ENCODE results near the gene REPS2. TPM values are rescaled to one million over a fixed set of nuclear protein-coding genes. Genes with fewer than 3 reads are reported as not detected.

The REPS2 gene
- total RNA-seq, 8 experiments from 2014 or later = 1.1 to 14.7 (median 2.8) TPM

DNA sequence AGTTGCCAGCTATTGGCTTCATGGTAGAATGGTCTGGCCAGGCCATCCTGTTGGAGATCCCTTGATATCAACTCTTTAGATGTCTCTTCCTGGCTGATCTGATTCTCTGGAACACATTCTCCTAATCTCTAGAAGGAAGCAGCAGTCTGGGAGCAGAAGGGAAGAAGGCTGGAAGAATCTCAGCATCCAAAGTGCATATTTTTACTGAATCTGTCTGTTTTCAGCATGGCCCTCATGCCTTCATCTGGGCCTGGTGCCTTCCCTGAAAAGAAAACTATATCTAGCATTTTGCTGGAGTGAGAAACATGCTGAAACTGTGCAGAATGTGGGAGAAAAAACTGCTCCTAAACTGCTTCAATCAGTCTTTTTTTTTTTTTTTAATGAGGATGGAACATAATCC lies 148.7 kb downstream of the REPS2 start:
- H3K4me3 ChIP-seq = no peak overlapping the region
- no peak overlapping the region for H3K27ac ChIP-seq
- H3K4me1 ChIP-seq (replicated peaks in 1 of 2) = no peaks in the 10 kb centered on the region
- in situ Hi-C loops (cut with MboI; ENCODE audit: low pct_unique_long_range_greater_than_20kb in 2 of 9, low sequenced_read_pairs in 9 of 9, unreplicated experiment in 9 of 9) = no loop called here
- no peak for ATAC-seq (replicated peaks in 6 of 8)

GRCh38 chrX:17098516-17099247 lies 152.2 kb downstream of the REPS2 start:
- no peak for ATAC-seq (replicated peaks in 6 of 8)
- WGBS, 10 experiments = 0 to 44% (median 20%) methylated on average over 1 of the region's 1 CpG; no CpG with 5 or more reads in 7 of the 10 experiments
- no peaks in the 10 kb centered on the region for H3K4me1 ChIP-seq (replicated peaks in 1 of 2)
- no peak overlapping the region for H3K4me3 ChIP-seq
- no peak overlapping the region for H3K27ac ChIP-seq
- in situ Hi-C loops (cut with MboI; ENCODE audit: low pct_unique_long_range_greater_than_20kb in 2 of 9, low sequenced_read_pairs in 9 of 9, unreplicated experiment in 9 of 9) = no loop called here

DNA sequence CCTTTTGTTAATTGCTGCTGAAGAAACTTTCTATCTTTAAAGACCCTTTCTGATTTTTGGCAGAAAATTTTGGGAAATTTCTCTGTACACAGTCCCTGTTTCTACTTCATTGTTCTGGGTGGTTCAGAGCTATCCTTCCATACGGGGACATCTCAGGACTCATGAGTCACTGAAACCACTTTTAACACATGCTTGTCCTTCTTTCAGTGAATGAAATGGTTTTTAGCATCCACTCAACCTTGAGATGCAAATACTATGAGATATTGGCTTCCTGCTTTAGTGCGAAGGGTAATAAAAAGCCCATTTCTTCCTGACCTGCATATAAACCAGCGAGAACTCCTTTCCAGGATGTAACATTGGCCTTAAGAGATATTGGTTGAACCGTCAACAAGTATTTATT lies 158.0 kb downstream of the REPS2 start:
- no peaks in the 10 kb centered on the region for H3K4me1 ChIP-seq (replicated peaks in 1 of 2)
- in situ Hi-C loops (cut with MboI; ENCODE audit: low pct_unique_long_range_greater_than_20kb in 2 of 9, low sequenced_read_pairs in 9 of 9, unreplicated experiment in 9 of 9) = loop anchor here in 1 of 9 experiments (25.0 kb wide), 1 partner anchor 258 kb away; no protein-coding TSS in a partner anchor
- H3K4me3 ChIP-seq = no peak overlapping the region
- ATAC-seq (replicated peaks in 6 of 8) = peak in 1 of 8 experiments; percentile 43
- H3K27ac ChIP-seq = no peak overlapping the region
- WGBS, 10 experiments = 36% methylated on average over 4 of the region's 4 CpGs; no CpG with 5 or more reads in 9 of the 10 experiments

GRCh38 chrX:17120816-17121215 lies 174.4 kb downstream of the REPS2 start:
- Histone ChIP-seq H3K27ac (no peak overlapping the region), H3K4me3 (no peak overlapping the region), H3K4me1 (replicated peaks in 1 of 2) (no peaks in the 10 kb centered on the region)
- WGBS, 10 experiments = 6 to 100% (median 53%) methylated on average over 1 to 5 of the region's 6 CpGs; no CpG with 5 or more reads in 7 of the 10 experiments
- in situ Hi-C loops (cut with MboI; ENCODE audit: low pct_unique_long_range_greater_than_20kb in 2 of 9, low sequenced_read_pairs in 9 of 9, unreplicated experiment in 9 of 9) = loop anchor here in 1 of 9 experiments (25.0 kb wide), 1 partner anchor 241 kb away; no protein-coding TSS in a partner anchor
- no peak for ATAC-seq (replicated peaks in 6 of 8)

GRCh38 chrX:17154001-17154400 lies 207.5 kb downstream of the REPS2 start:
- in situ Hi-C loops (cut with MboI; ENCODE audit: low pct_unique_long_range_greater_than_20kb in 2 of 9, low sequenced_read_pairs in 9 of 9, unreplicated experiment in 9 of 9) = no loop called here
- ATAC-seq (replicated peaks in 6 of 8) = no peak
- 14 to 100% (median 64%) methylated on average over 1 of the region's 2 CpGs; no CpG with 5 or more reads in 6 of the 10 experiments for WGBS, 10 experiments

GRCh38 chrX:17160975-17161374 lies 214.5 kb downstream of the REPS2 start:
- in situ Hi-C loops (cut with MboI; ENCODE audit: low pct_unique_long_range_greater_than_20kb in 2 of 9, low sequenced_read_pairs in 9 of 9, unreplicated experiment in 9 of 9) = no loop called here
- no peak overlapping the region for H3K27ac ChIP-seq
- no peak for ATAC-seq (replicated peaks in 6 of 8)
- H3K4me1 ChIP-seq (replicated peaks in 1 of 2) = no peaks in the 10 kb centered on the region
- 10 to 44% methylated on average over 1 of the region's 1 CpG; no CpG with 5 or more reads in 8 of the 10 experiments for WGBS, 10 experiments
- H3K4me3 ChIP-seq = no peak overlapping the region

More at GRCh38 chrX:17154001-17154400, 207.5 kb downstream of the REPS2 start:
- no peak overlapping the region for H3K4me3 ChIP-seq
- no peaks in the 10 kb centered on the region for H3K4me1 ChIP-seq (replicated peaks in 1 of 2)
- H3K27ac ChIP-seq = no peak overlapping the region

DNA sequence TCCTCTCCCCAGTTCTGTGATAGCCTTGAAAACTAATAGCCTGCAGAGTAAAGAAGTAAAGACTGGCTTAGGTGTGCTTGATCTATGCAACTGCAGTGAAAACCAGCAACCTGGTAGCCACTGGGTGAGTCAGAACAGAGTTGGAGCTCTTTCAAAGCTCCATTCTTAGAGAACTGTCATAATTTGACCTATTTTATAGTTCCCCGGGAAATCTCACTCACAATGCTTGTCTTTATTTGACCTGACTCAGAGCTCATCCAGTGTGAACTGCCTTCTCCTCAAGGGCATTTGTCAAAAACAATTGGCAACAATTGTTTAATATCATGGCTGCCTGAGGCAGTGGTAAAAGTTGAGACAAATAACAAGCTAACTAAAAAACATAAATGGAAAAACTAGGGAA lies 215.5 kb downstream of the REPS2 start:
- no peak overlapping the region for H3K27ac ChIP-seq
- no peak for ATAC-seq (replicated peaks in 6 of 8)
- WGBS, 10 experiments = 80 to 100% (median 86%) methylated on average over 1 of the region's 1 CpG; no CpG with 5 or more reads in 7 of the 10 experiments
- in situ Hi-C loops (cut with MboI; ENCODE audit: low pct_unique_long_range_greater_than_20kb in 2 of 9, low sequenced_read_pairs in 9 of 9, unreplicated experiment in 9 of 9) = no loop called here
- no peaks in the 10 kb centered on the region for H3K4me1 ChIP-seq (replicated peaks in 1 of 2)
- no peak overlapping the region for H3K4me3 ChIP-seq

DNA sequence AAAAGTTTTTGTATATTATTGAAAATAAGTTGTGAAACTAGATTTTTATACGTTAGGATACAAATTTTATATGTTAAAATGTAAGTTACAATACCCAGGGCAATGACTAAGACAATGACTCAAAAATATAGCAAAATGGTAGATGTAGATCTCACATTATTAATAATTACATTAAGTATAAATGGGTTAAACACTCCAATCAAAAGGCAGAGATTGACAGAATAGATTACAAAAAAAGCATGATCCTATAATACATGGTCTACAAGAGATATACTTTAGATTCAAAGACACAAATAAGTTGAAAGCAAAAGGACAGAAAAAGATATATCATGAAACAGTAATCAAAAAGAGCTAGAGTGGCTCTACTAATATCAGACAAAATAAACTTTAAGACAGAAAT lies 217.6 kb downstream of the REPS2 start:
- H3K4me1 ChIP-seq (replicated peaks in 1 of 2) = no peaks in the 10 kb centered on the region
- no peak for ATAC-seq (replicated peaks in 6 of 8)
- H3K4me3 ChIP-seq = no peak overlapping the region
- no peak overlapping the region for H3K27ac ChIP-seq
- in situ Hi-C loops (cut with MboI; ENCODE audit: low pct_unique_long_range_greater_than_20kb in 2 of 9, low sequenced_read_pairs in 9 of 9, unreplicated experiment in 9 of 9) = no loop called here
- WGBS, 10 experiments = 0 to 100% (median 64%) methylated on average over 1 of the region's 1 CpG; no CpG with 5 or more reads in 2 of the 10 experiments

DNA sequence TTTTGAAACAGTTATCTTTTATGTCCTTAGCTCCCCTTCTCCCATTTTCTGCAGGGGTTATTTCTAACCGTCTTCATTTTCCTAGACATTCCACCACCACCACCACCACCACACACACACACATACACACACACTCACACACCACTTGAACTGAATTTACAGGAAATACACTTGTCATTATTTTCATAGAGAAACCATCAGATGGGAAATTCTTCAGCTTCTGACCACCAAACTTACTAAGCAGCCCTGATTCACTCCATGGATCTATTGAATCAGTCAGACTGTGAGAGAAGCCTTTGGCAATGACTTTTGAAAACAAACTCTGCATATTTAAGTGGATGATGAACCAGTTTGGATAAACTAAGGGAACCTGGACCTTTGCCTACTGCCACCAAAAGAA lies 218.5 kb downstream of the REPS2 start:
- no peaks in the 10 kb centered on the region for H3K4me1 ChIP-seq (replicated peaks in 1 of 2)
- WGBS, 10 experiments = 0 to 80% methylated on average over 1 of the region's 1 CpG; no CpG with 5 or more reads in 8 of the 10 experiments
- in situ Hi-C loops (cut with MboI; ENCODE audit: low pct_unique_long_range_greater_than_20kb in 2 of 9, low sequenced_read_pairs in 9 of 9, unreplicated experiment in 9 of 9) = no loop called here
- no peak overlapping the region for H3K27ac ChIP-seq
- no peak for ATAC-seq (replicated peaks in 6 of 8)
- no peak overlapping the region for H3K4me3 ChIP-seq

GRCh38 chrX:17167915-17168314 lies 221.5 kb downstream of the REPS2 start:
- Histone ChIP-seq H3K27ac (no peak overlapping the region), H3K4me1 (replicated peaks in 1 of 2) (no peaks in the 10 kb centered on the region), H3K4me3 (no peak overlapping the region)
- WGBS, 10 experiments = 100% methylated on average over 1 of the region's 2 CpGs; no CpG with 5 or more reads in 9 of the 10 experiments
- no peak for ATAC-seq (replicated peaks in 6 of 8)
- in situ Hi-C loops (cut with MboI; ENCODE audit: low pct_unique_long_range_greater_than_20kb in 2 of 9, low sequenced_read_pairs in 9 of 9, unreplicated experiment in 9 of 9) = no loop called here

- Histone ChIP-seq H3K4me3 (no peak overlapping the region), H3K4me1 (replicated peaks in 1 of 2) (peaks cover 0 to 12% of the 10 kb centered on the region in 2 donors), H3K27ac (no peak overlapping the region)
- no peak for ATAC-seq (replicated peaks in 6 of 8)
- in situ Hi-C loops (cut with MboI; ENCODE audit: low pct_unique_long_range_greater_than_20kb in 2 of 9, low sequenced_read_pairs in 9 of 9, unreplicated experiment in 9 of 9) = no loop called here
- 20 to 67% methylated on average over 1 of the region's 2 CpGs; no CpG with 5 or more reads in 8 of the 10 experiments for WGBS, 10 experiments
Observed at GRCh38 chrX:17170973-17171372, 224.5 kb downstream of the REPS2 start.

DNA sequence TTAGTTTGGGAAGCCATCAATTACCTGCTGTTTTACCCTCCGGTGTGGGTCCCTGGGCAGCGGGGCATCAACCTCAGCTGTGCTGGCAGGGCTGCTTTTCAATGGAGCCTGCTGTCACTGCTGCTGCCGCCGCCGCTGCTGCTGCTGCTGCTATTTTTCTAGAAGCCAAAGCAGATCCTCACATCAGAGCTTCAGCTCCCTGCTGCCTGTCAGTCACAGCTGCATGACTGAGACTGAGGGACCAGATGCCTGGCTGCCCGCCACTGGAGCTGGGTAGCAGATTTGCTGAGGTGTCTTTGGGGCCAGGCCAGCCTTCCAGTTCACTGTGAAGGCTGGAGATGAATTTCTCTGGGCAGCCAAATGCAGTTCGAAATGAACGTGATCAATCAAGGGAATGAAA lies 228.2 kb downstream of the REPS2 start:
- Histone ChIP-seq H3K4me1 (replicated peaks in 1 of 2) (peaks cover 2 to 12% of the 10 kb centered on the region in 2 donors), H3K4me3 (no peak overlapping the region), H3K27ac (peak overlapping the region; percentile 37 to 62)
- in situ Hi-C loops (cut with MboI; ENCODE audit: low pct_unique_long_range_greater_than_20kb in 2 of 9, low sequenced_read_pairs in 9 of 9, unreplicated experiment in 9 of 9) = no loop called here
- WGBS, 10 experiments = 51 to 67% methylated on average over 1 to 5 of the region's 8 CpGs; no CpG with 5 or more reads in 8 of the 10 experiments
- peak in 5 of 8 experiments; percentile 24 to 63 (median 46) for ATAC-seq (replicated peaks in 6 of 8)

DNA sequence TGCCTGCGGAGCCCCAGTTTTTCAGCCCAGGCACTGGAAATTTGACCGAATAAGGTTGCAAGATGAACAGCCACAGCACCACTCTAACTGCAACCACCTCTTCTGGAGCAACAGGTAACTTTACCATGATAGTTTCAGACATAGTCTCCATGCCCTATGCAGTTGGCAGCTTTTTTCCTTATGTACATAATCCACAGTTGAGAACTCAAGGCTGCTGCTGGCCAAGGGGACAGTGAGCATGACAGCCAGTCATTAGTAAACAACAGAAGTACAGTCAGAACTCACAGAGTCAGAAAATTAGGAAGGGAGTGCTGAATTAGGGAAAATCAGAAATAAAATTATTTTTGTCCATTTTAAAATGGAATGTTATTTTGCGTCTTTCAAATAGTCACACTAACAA lies 235.9 kb downstream of the REPS2 start:
- Histone ChIP-seq H3K27ac (no peak overlapping the region), H3K4me1 (replicated peaks in 1 of 2) (no peaks in the 10 kb centered on the region), H3K4me3 (no peak overlapping the region)
- 67 to 100% (median 95%) methylated on average over 1 to 3 of the region's 3 CpGs; no CpG with 5 or more reads in 4 of the 10 experiments for WGBS, 10 experiments
- no peak for ATAC-seq (replicated peaks in 6 of 8)
- in situ Hi-C loops (cut with MboI; ENCODE audit: low pct_unique_long_range_greater_than_20kb in 2 of 9, low sequenced_read_pairs in 9 of 9, unreplicated experiment in 9 of 9) = no loop called here

GRCh38 chrX:17183566-17183965 lies 237.1 kb downstream of the REPS2 start:
- H3K27ac ChIP-seq = no peak overlapping the region
- H3K4me3 ChIP-seq = no peak overlapping the region
- WGBS, 10 experiments = 13 to 60% (median 57%) methylated on average over 1 to 2 of the region's 2 CpGs; no CpG with 5 or more reads in 7 of the 10 experiments
- no peaks in the 10 kb centered on the region for H3K4me1 ChIP-seq (replicated peaks in 1 of 2)
- in situ Hi-C loops (cut with MboI; ENCODE audit: low pct_unique_long_range_greater_than_20kb in 2 of 9, low sequenced_read_pairs in 9 of 9, unreplicated experiment in 9 of 9) = no loop called here
- ATAC-seq (replicated peaks in 6 of 8) = no peak

Data from motor neuron (in vitro differentiated cells).